GM19468 (cell line): ENCODE data around the gene JAKMIP3.

Experiments used
- ATAC-seq: cut with Tn5 transposase; IDR thresholded peaks from one replicate; pipeline ENCODE4 v1.9.1; 2021; ENCODE audit warnings: mild to moderate bottlenecking, moderate library complexity, moderate number of reproducible peaks; ENCODE audit not compliant: unreplicated experiment; ENCODE audit errors: extremely low read depth

JAKMIP3 gene

DNA sequence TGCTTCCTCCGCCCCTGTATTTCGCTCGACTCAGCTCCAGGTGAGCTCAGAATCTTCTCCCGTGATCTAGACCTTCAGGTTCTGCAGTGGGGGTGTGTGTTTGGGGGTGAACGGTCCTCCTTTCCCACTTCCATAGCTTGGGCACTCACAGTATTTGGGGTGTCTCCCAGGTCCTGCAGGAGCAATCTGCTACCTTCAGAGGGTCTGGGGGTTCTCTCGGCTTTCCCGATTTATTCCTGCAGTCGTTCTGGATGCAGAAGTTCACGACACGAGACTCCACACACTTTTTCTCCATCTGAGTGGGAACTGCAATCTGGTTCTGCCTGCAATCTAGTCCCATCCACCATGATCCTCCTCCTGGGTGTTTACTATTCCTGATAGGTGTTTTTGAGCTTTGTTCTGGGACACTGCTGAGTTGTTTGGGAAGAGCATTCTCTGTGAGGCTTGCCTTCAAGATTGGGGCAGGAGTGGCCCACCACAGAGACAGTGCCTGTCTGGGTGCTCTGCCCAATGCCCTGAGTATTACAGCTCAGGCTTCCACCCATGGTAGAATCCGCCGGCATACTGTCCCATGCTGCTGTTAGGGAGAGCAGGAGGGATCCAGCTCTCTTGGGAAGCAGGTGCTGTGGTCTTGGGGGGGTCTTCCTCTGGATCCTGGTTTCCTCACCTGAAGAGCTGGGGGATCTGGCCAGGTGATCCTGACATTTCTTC lies 29.8 kb downstream of the JAKMIP3 start:
- ATAC-seq, result no peak

- ATAC-seq, result no peak
Measured at GRCh38 chr10:132096223-132096622, 30.5 kb downstream of the JAKMIP3 start.

DNA sequence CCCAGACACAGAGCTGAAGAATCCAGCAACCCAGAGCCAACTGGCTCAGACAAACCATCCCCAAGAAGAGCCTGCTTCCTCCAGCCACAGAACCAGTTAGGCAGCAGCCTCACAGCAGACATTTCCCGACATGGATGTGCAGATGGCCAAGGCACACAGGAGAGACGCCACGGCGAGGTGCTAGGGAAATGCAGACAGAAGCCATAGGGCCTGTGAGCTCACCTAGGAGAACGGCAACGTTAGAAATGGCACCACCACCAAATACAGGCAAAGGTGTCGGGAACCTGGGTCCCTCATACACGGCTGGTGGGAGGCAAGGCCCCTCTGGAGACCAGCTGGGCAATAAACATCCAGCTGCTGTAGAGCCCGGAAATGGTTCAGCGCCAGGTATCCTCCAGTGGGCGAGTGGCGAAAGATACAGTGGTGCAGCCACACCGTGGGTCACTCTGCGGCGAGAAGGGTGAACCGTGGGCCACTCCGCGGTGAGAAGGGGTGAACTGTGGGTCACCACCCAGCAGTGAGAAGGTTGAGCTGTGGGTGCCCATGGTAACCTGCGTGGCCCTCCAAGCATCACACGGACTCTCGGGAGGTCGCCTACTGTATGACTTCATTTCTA lies 31.2 kb downstream of the JAKMIP3 start:
- no peak for ATAC-seq

DNA sequence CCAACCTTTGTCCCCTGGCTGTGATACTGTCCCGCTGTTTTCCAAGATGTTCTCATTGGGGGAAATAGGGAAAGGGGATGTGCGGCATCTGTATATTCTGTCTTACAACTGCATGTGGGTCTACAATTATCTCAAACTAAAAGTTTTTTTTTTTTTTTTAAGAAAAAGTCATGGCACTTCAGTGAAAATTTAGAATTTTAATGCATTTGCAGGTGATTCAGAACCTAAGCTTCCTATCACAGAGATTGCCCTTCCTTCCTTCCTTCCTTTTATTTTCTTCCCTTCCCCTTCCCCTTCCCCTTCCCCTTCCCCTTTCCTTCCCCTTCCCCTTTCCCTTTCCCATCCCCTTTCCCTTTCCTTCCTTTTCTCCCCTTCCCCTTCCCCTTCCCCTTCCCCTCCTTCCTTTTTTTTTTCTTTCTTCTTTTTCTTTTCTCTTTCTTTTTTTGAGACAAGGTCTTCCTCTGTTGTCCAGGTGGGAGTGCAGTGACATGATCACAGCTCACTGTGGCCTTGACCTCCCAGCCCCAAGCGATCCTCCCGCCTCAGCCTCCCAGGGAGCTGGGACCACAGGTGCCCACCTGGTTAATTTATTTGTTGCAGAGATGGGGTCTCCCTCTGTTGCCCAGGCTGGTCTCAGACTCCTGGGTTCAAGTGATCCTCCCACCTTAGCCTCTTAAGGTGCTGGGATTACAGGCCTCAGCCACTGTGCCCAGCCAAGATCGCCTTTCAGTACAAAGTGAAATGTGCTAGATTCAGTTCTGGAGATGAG lies 32.0 kb downstream of the JAKMIP3 start:
- ATAC-seq, result no peak

GRCh38 chr10:132098539-132099388 lies 33.0 kb downstream of the JAKMIP3 start:
- ATAC-seq, result no peak

- no peak for ATAC-seq
Measured at GRCh38 chr10:132099389-132100090, 33.8 kb downstream of the JAKMIP3 start.

- no peak for ATAC-seq
Measured at GRCh38 chr10:132100091-132100481, 34.3 kb downstream of the JAKMIP3 start.

- ATAC-seq, result no peak
Measured at GRCh38 chr10:132100556-132101349, 35.0 kb downstream of the JAKMIP3 start.

- no peak for ATAC-seq
Measured at GRCh38 chr10:132101529-132101928, 35.8 kb downstream of the JAKMIP3 start.

DNA sequence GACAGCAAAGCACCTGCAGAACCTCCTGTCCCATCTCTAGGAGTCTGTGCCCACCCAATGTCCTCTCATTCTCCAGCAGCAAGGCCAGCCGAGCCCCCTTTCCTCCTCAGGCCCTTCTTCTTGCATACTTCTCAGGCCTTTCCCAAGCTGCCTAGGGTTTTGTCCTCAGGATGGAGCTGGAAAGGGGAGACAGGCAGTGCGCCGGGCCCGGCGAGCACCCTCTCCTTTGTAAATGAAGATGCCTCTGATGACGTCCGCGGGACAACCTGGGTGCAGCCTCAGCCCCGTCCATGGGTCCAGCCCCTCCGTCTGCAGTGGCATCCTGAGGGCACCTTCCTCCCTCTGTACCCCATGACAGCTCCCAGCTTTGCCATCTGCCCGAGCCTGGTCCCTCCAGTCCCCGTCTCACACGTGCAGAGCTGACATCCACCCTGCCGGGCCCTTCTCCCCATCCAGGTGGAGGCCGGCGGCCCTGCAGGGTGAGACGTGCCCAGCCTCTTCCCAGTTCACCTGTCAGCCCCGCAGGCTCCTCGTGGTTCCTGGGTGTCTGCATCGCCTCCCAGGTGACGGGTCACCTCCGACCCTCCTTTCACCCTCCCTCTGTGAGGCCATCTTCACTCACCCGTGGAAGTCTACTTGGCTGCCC lies 36.4 kb downstream of the JAKMIP3 start:
- ATAC-seq, result no peak

DNA sequence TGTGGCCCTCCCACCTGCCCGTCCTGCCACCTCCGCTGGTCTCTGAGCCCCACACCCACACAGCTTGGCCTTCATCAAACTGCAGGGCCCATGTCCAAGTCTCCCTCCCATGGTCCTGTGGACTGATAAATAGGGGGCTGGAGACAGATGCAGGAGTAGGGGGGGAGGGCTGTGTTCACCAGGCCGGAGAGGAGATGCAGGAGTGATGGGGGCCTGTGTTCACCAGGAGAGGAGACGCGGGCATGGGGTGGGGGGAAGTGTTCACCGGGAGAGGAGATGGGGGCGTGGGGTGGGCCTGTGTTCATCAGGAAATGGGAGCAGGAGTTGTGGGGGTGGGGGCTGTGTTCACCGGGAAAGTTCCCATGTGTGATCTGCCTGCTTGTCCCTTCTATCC lies 37.0 kb downstream of the JAKMIP3 start:
- ATAC-seq, result no peak

GRCh38 chr10:132103116-132103910 lies 37.6 kb downstream of the JAKMIP3 start:
- ATAC-seq, result no peak

- no peak for ATAC-seq
Measured at GRCh38 chr10:132104062-132104461, 38.3 kb downstream of the JAKMIP3 start.

DNA sequence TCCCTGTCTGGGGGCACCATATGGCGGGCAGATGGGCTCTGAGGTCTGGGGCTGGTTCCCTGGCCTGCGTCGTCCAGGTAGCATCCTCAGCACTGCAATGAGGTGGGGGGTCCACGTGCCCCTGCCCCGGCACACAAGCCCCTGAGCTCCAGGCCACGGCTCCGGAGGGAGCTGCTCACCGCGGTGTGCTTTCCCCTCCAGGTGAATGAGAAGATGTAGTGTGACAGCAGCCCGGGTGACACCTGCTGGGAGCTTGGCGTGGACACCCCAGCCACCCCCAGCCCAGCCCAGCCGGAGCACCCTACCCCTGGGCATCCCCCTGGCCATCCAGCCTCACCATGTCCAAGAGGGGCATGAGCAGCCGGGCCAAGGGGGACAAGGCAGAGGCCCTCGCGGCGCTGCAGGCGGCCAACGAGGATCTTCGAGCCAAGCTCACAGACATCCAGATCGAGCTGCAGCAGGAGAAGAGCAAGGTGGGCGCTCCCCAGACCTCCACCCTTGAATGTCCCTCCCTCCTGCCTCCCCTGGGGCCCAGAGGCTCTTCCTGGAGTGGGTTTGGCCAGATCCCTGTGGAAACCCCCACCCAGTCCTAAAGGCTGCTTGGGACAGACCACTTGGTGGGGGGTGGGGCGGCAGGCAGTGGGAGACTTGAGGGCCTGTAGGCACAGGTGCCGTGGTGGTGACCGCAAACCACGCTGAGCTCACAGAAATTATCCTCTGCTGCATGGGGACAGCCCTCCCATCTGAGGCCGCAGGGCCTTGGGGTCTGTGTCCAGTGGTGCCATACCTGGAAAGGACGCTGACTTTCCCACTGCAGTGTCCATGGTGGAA lies 38.9 kb downstream of the JAKMIP3 start:
- no peak for ATAC-seq

DNA sequence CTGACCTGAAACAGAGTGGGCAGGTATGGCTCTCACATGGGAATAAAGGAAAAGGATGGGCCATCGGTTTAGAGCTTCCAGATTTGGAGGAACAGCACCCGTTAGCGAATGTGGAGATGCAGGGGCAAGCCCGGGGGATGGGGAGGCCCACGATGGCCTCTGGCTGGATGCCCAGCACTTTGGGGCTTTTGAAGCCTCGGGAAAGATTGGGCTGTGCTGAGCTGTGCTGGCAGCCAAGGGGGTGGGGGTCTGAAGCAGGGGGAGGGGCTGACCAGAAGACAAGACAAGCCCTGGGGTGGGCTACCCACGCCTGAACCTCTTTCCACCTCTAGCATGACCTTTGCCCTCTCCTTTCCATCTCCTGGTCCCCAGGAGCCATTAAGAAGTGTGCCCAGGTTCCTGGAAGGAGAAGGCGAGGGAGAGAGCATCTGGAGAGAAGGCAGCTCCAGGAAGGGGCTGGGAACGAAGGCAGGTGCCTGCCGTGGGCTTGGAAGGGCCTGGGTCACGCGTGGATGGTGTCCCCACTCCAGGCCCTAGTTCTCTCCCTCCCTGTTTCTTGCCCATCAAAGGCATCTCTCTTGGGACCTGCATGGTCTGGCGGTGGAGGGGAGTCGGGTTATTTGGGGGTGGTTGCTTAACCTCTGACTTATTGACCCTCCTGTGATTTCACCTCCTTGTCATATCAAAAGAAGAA lies 39.7 kb downstream of the JAKMIP3 start:
- no peak for ATAC-seq

- no peak for ATAC-seq
Measured at GRCh38 chr10:132106431-132106830, 40.7 kb downstream of the JAKMIP3 start.
